A673 (cell line): ENCODE measurements around the gene C7orf57.

Experiments
- CTCF ChIP-seq: fragments of 300-800, 200-600 bp; sonication (generic); conservative IDR thresholded peaks from 2 replicates; pipeline ENCODE4 v1.5.1; 2017; ENCODE audit warnings: low read depth, mild to moderate bottlenecking, antibody characterized with exemption, low read length, moderate library complexity, mixed read lengths
- EZH2 ChIP-seq: fragments of 200-600 bp; sonication (generic); IDR thresholded peaks from 2 replicates; pipeline ENCODE4 v1.6.1; 2017; ENCODE audit warnings: borderline replicate concordance, low read depth, mild to moderate bottlenecking, mixed read lengths, antibody characterized with exemption, low read length; ENCODE audit not compliant: poor library complexity, severe bottlenecking

- TF ChIP-seq EZH2 (no peak), CTCF (no peak)
Observed at GRCh38 chr7:47990592-47990991, 44.8 kb upstream of the C7orf57 start.
